Testis (tissue), 3 donors: ENCODE results near the gene EPB41L4A. TPM values are rescaled to one million over a fixed set of nuclear protein-coding genes. Genes with fewer than 3 reads are reported as not detected.

Source experiments
- DNase-seq: peaks from one replicate; pipeline ENCODE4 v3.0.0-alpha.2; 2019
- H3K27ac ChIP-seq, 2 donors: fragments of 200-600 bp; sonication (generic); one replicate each; pipeline ENCODE4 v1.5.1; 2019
- H3K27me3 ChIP-seq: fragments of 200-600 bp; sonication (generic); one replicate; pipeline ENCODE4 v1.5.1; 2019
- H3K36me3 ChIP-seq: fragments of 200-600 bp; sonication (generic); one replicate; pipeline ENCODE4 v1.5.1; 2017; ENCODE audit warnings: low read depth; ENCODE audit errors: missing control alignments
- H3K4me1 ChIP-seq: fragments of 200-600 bp; sonication (generic); one replicate; pipeline ENCODE4 v1.5.1; 2019
- H3K4me3 ChIP-seq, 2 donors: fragments of 200-600 bp; sonication (generic); one replicate each; pipeline ENCODE4 v1.5.1; 2017 to 2019
- H3K9me3 ChIP-seq: fragments of 200-600 bp; sonication (generic); one replicate; pipeline ENCODE4 v1.5.1; 2017
- POLR2A ChIP-seq: fragments of 450-650 bp; IDR thresholded peaks from one replicate; pipeline ENCODE4 v1.6.1; 2017; ENCODE audit warnings: antibody characterized with exemption, mild to moderate bottlenecking, moderate library complexity
- WGBS, 2 donors: methylation state at CpG; one replicate each; pipeline ENCODE4 v1.1.5; 2018; 5-methylcytosine and 5-hydroxymethylcytosine counted together
- intact Hi-C: fragments of 100-400 bp; cut with DNase I; formaldehyde crosslinking; loops from one replicate; pipeline ENCODE4 v1.15.1; 2023; ENCODE audit warnings: low total_unique reads
- polyA plus RNA-seq: library from polyadenylated mRNA; stranded (reverse); fragments of 350-450 nt; fragmentation: Illumina TruSeq; extraction: RNeasy Lipid Tissue Mini Kit (QIAGEN cat#74804); gene quantifications from one replicate; pipeline ENCODE4 v1.2.3, GENCODE V29; 2014; ENCODE audit warnings: low read depth, low replicate concordance; ENCODE audit not compliant: insufficient read depth
- small RNA-seq, 2 donors: library from RNA; depleted of rRNA; stranded (forward); fragments of <200 nt; gene quantifications; one replicate each; pipeline ENCODE3, GENCODE V24; 2016
- total RNA-seq, 2 donors: library from RNA; depleted of rRNA; stranded (reverse); fragments of >200 nt; gene quantifications; one replicate each; pipeline ENCODE4 v1.2.3, GENCODE V29; 2016
- TF ChIP-seq, protein P1 (sequence below), 3 experiments: fragments of 450-650 bp in 2 of 3; fragments of 200-600 bp in 1 of 3; sonication (generic) in 1 of 3; IDR thresholded peaks; one replicate each; pipeline ENCODE4 v1.5.1; 2016 to 2019; ENCODE audit warnings: antibody characterized with exemption in 3 of 3, mild to moderate bottlenecking in 2 of 3, moderate library complexity in 1 of 3

EPB41L4A gene
- total and polyA plus RNA-seq, 3 donors from 2014 or later: 9.0 to 23.9 (median 13.3) TPM

DNA sequence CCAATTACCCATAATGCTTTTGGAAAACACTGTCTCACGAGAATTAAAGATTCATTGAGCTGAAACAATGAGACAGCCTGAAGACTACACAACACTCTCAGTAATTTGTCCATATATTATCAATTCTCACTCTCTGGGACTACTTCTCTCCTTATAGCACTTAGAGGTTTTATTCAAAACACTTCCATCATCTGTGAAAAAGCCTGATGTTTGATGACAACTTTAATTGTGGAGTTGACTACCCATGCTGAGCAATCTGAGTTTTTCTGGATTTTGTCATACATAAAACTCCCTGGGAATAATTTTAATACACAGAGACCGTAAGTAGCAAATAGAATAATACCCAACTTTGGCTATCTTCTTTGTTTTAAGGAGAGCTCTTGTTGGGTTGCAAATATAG lies 305.5 kb downstream of the EPB41L4A start:
- no peak overlapping the region for H3K27ac ChIP-seq
- no peaks in the 10 kb centered on the region for H3K9me3 ChIP-seq
- no peak overlapping the region for H3K4me3 ChIP-seq
- no peaks in the 10 kb centered on the region for H3K27me3 ChIP-seq
- intact Hi-C loops: no loop called here
- no peaks in the 10 kb centered on the region for H3K36me3 ChIP-seq
- WGBS, 2 donors: 88 to 94% methylated on average over 2 of the region's 2 CpGs
- no peaks in the 10 kb centered on the region for H3K4me1 ChIP-seq
- no peak for TF ChIP-seq POLR2A
- TF ChIP-seq, protein P1, sequence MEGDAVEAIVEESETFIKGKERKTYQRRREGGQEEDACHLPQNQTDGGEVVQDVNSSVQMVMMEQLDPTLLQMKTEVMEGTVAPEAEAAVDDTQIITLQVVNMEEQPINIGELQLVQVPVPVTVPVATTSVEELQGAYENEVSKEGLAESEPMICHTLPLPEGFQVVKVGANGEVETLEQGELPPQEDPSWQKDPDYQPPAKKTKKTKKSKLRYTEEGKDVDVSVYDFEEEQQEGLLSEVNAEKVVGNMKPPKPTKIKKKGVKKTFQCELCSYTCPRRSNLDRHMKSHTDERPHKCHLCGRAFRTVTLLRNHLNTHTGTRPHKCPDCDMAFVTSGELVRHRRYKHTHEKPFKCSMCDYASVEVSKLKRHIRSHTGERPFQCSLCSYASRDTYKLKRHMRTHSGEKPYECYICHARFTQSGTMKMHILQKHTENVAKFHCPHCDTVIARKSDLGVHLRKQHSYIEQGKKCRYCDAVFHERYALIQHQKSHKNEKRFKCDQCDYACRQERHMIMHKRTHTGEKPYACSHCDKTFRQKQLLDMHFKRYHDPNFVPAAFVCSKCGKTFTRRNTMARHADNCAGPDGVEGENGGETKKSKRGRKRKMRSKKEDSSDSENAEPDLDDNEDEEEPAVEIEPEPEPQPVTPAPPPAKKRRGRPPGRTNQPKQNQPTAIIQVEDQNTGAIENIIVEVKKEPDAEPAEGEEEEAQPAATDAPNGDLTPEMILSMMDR (IDR thresholded peaks at IDR 0.05): no peak
- DNase-seq: no peak

Small RNA genes lying within 50 kb of the gene (small RNA-seq; reads per million reads assigned to genes)
- gene AC010265.1 (0 to 0.09 reads per million in 2 donors), gene HMGB3P16 (0 to 0.09 reads per million in 2 donors), gene SNORA13 (4.5 to 8.1 reads per million in 2 donors)
